Kidney (tissue), 14 donors: ENCODE results near the gene DNAJB13. TPM values are rescaled to one million over a fixed set of nuclear protein-coding genes. Genes with fewer than 3 reads are reported as not detected.

Source experiments
- DNase-seq, 5 donors: peaks; one replicate each; pipeline ENCODE4 v3.0.0-alpha.2; 2013 to 2020
- FAIRE-seq: peaks from 2 replicates; lab custom pipeline; 2012; peaks lifted over from hg19 to GRCh38; lab: Jason Lieb, UNC
- H3K27ac ChIP-seq, 2 donors: one replicate each; pipeline ENCODE4 v1.7.0; 2013; ENCODE audit warnings: low read depth in 2 of 2, low read length in 2 of 2, inconsistent platforms in 1 of 2
- H3K27me3 ChIP-seq: one replicate; pipeline ENCODE4 v1.7.1; 2013; ENCODE audit warnings: low read length, inconsistent platforms; ENCODE audit not compliant: control insufficient read depth, insufficient read depth
- H3K36me3 ChIP-seq, 3 donors: one replicate each; pipeline versions ENCODE4 v1.7.0 to v1.7.1; 2013; ENCODE audit warnings: low read length in 3 of 3, control low read depth in 1 of 3, inconsistent platforms in 1 of 3; ENCODE audit not compliant: insufficient read depth in 3 of 3, control insufficient read depth in 2 of 3
- H3K4me1 ChIP-seq, 3 donors: one replicate each; pipeline versions ENCODE4 v1.7.0 to v1.7.1; 2013; ENCODE audit warnings: low read length in 3 of 3, inconsistent platforms in 1 of 3, low read depth in 1 of 3; ENCODE audit not compliant: control insufficient read depth in 2 of 3, insufficient read depth in 2 of 3
- H3K4me3 ChIP-seq, 3 donors: one replicate each; pipeline versions ENCODE4 v1.7.0 to v1.8.1; 2013; ENCODE audit warnings: low read length in 3 of 3, control low read depth in 1 of 3, inconsistent platforms in 1 of 3
- H3K9ac ChIP-seq, 3 donors: one replicate each; pipeline versions ENCODE4 v1.7.0 to v1.7.1; 2013; ENCODE audit warnings: low read length in 3 of 3, control low read depth in 1 of 3, inconsistent platforms in 1 of 3
- H3K9me3 ChIP-seq, 3 donors: one replicate each; pipeline versions ENCODE4 v1.7.0 to v1.7.1; 2013; ENCODE audit warnings: low read length in 3 of 3, control low read depth in 1 of 3, inconsistent platforms in 1 of 3; ENCODE audit not compliant: control insufficient read depth in 2 of 3, insufficient read depth in 1 of 3
- CTCF ChIP-seq: IDR thresholded peaks from 3 replicates; pipeline ENCODE4 v1.5.1; 2012; ENCODE audit warnings: mild to moderate bottlenecking, moderate library complexity, borderline replicate concordance; ENCODE audit not compliant: insufficient read depth; ENCODE audit errors: extremely low read depth
- intact Hi-C: fragments of 100-400 bp; cut with DNase I; formaldehyde crosslinking; loops from one replicate; pipeline ENCODE4 v1.11.1; 2022
- polyA plus RNA-seq: library from polyadenylated mRNA; stranded (reverse); fragments of 350-450 nt; fragmentation: Illumina TruSeq; extraction: RNeasy Lipid Tissue Mini Kit (QIAGEN cat#74804); gene quantifications from one replicate; pipeline ENCODE4 v1.2.3, GENCODE V29; 2014; ENCODE audit warnings: low read depth, low replicate concordance; ENCODE audit not compliant: insufficient read depth
- total RNA-seq: library from RNA; stranded (reverse); fragmentation: NEBNext Ultra II Directional; extraction: Animal tissue kit (Norgen Biotek cat#: 25700); gene quantifications from one replicate; pipeline ENCODE4 v1.2.1, GENCODE V29; 2021
- donor health status: control.
- donor health status: control.
- donor health status: control.
- donor health status: control.
- donor health status: control.
- donor health status: DM: yes; HTN: yes; CAD: no.
- donor health status: Normal renal cell carcinoma (clear cell type).

DNAJB13 gene
- total and polyA plus RNA-seq, 2 donors from 2014 or later: 1.5 to 4.3 TPM

DNA sequence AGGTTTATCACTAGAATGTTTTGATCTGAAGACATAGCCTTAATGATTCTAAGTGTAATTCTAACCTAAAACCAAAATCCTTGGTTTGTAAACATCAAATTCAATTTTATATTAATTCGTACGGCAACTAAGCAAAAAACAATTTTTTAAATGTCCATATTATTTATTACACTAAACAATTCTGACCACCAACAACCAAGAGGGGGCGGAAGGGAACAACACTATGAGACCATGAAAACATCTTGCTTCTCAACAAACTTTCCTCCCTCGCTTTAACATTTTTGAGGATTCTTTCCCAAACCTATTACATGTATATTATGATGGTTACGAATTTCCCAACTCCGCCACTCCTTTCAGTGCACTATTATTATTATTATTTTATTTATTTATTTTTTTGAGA is 38.3 kb downstream of the DNAJB13 start:
- H3K27ac ChIP-seq: no peak overlapping the region
- H3K4me3 ChIP-seq: no peak overlapping the region
- TF ChIP-seq CTCF: no peak
- no peak for DNase-seq
- H3K4me1 ChIP-seq: no peaks in the 10 kb centered on the region
- no peak overlapping the region for H3K9ac ChIP-seq
- no peaks in the 10 kb centered on the region for H3K36me3 ChIP-seq
- no peaks in the 10 kb centered on the region for H3K9me3 ChIP-seq
- intact Hi-C loops: no loop called here
- no peaks in the 10 kb centered on the region for H3K27me3 ChIP-seq
- no peak for FAIRE-seq

DNA sequence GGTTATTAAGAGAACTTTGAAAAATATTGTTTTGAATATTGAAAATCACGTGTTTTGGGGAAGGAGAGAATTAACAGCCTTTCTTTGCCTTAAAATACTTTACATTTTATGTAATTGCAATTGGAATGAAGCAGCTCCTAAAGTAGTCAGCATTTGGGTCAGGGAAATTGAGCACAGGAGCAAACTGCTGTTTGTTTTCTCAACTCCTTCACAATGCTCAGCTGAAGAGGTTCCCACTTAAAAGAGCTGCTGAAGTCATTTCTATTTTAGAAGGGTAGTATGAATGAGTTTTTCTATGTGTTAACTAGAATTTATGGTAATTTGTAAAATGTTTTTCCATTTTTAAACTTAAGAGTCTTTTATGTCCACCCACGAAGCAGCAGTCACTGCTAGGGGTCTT is 39.9 kb downstream of the DNAJB13 start:
- Histone ChIP-seq H3K9me3 (no peaks in the 10 kb centered on the region), H3K27me3 (no peaks in the 10 kb centered on the region), H3K9ac (no peak overlapping the region), H3K4me3 (no peak overlapping the region), H3K36me3 (no peaks in the 10 kb centered on the region), H3K27ac (no peak overlapping the region), H3K4me1 (no peaks in the 10 kb centered on the region)
- FAIRE-seq: no peak
- DNase-seq: no peak
- intact Hi-C loops: no loop called here
- TF ChIP-seq CTCF: no peak

GRCh38 chr11:73991471-73992006 is 40.7 kb downstream of the DNAJB13 start:
- Histone ChIP-seq H3K36me3 (no peaks in the 10 kb centered on the region), H3K9me3 (no peaks in the 10 kb centered on the region), H3K4me3 (no peak overlapping the region), H3K9ac (no peak overlapping the region), H3K4me1 (no peaks in the 10 kb centered on the region), H3K27me3 (no peaks in the 10 kb centered on the region), H3K27ac (no peak overlapping the region)
- peak in 2 of 5 donors; percentile 11 to 22 for DNase-seq
- no peak for TF ChIP-seq CTCF
- FAIRE-seq: no peak
- intact Hi-C loops: no loop called here

GRCh38 chr11:73995247-73995646 is 44.4 kb downstream of the DNAJB13 start:
- intact Hi-C loops: no loop called here
- TF ChIP-seq CTCF: no peak

More at GRCh38 chr11:73995247-73995646, 44.4 kb downstream of the DNAJB13 start:
- no peaks in the 10 kb centered on the region for H3K36me3 ChIP-seq
- no peaks in the 10 kb centered on the region for H3K9me3 ChIP-seq
- H3K4me3 ChIP-seq: no peak overlapping the region
- H3K27me3 ChIP-seq: no peaks in the 10 kb centered on the region
- H3K4me1 ChIP-seq: no peaks in the 10 kb centered on the region
- FAIRE-seq: no peak
- DNase-seq: no peak
- H3K27ac ChIP-seq: no peak overlapping the region
- H3K9ac ChIP-seq: no peak overlapping the region
